Fibroblast of lung (primary cell): ENCODE results near the gene ABCF2.

Source experiments
- CTCF ChIP-seq, 2 donors: IDR thresholded peaks in 1 of 2; conservative IDR thresholded peaks in 1 of 2; 1 replicate in 1 of 2; 2 replicates in 1 of 2; pipeline ENCODE4 v1.5.1; 2011 to 2012; ENCODE audit warnings: low read length in 2 of 2, control low read depth in 1 of 2, inconsistent platforms in 1 of 2, low read depth in 1 of 2, mild to moderate bottlenecking in 1 of 2
- EZH2 ChIP-seq: IDR thresholded peaks from 2 replicates; pipeline ENCODE4 v1.5.1; 2012; ENCODE audit warnings: low read length, control low read depth, mild to moderate bottlenecking; ENCODE audit errors: missing control alignments

- no peak for TF ChIP-seq CTCF (conservative IDR thresholded peaks at IDR 0.05 in 1 of 2, IDR thresholded peaks at IDR 0.05 in 1 of 2; ENCODE audit: low read depth in 1 of 2, low read length in 2 of 2)
- no peak for TF ChIP-seq EZH2
These were observed 48.8 kb downstream of the ABCF2 start for GRCh38 chr7:151178236-151178635.
